HG02588 (cell line): ENCODE data around the gene UBE2O.
A peak's percentile ranks its signal among the peaks of the same experiment; 100 is the strongest.

Experiments
- ATAC-seq: cut with Tn5 transposase; IDR thresholded peaks from one replicate; pipeline ENCODE4 v1.9.1; 2021; ENCODE audit warnings: mild to moderate bottlenecking, moderate library complexity; ENCODE audit not compliant: unreplicated experiment

UBE2O gene

DNA sequence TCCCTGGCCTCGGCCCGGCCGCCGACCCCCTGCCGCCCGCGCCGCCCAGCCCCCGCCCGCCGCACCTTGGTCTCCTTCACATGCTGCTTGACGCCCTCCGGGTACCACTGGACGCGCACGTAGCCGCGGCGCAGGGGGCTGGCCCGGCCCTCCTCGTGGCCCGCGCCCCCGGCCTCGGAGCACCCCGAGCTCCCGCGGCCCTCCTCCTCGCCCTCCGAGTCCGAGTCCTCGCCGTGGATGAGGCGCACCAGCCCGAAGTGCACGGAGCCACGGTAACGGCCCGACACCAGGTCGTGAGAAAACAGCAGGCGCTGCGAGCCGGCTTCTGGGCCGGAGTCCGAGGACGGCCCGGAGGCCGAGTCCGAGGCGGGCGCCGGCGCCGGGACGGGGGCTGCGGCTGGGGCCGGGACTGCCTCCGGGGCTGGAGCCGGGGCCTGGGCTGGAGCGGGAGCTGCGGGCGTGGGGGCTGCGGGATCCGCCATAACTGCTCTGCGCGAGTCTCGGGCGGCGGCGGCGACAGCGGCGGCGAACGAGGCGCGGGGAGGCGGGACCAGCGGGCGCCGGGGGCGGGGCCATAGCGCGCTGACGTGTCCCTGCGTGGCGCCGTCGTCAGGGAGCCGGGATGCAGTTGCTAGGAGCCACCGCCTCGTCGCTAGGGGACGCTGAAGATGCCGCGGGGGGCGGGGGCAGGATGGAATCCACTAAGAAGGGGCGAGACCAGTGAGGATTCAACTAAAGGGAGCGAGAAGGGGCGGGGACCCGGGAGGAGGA, at the start of gene UBE2O:
Gene UBE2O, minus strand, starts transcription at position 493 of the 771 bp plus-strand sequence. Its CDS starts 11 bp downstream, at position 482.
- ATAC-seq = peak; percentile 89

DNA sequence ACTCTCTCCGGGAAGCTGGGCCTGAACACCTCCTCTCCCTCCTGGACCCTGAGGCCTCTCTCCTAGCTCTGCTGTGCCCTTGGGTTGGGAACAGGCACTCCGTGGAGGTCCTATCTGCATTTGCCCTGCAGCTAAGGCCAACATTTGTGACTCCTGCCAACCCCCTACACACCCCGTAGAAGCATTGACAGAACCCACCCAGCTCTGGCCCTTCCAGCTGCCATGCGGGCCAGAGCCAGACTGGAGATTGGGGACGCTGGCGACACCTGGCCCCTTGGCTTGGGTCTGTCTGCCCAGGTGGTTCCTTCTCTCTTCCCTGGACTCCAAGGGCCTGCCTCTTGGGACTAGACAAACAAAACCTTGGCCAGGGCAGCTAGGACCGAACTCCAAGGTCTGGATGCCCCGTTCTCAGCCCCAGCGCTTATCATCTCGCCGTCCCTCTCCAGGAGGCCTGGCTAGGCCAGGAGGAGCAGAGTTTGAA, 48.9 kb upstream of the UBE2O start:
- no peak for ATAC-seq

GRCh38 chr17:76501018-76501826, 48.3 kb upstream of the UBE2O start, which contains the start of gene RHBDF2:
RHBDF2 (minus strand) TSS chr17:76501423; CDS start chr17:76481524, 19,899 bp downstream.
- peak; percentile 64 for ATAC-seq

GRCh38 chr17:76500747-76501017, 47.7 kb upstream of the UBE2O start:
- no peak for ATAC-seq

GRCh38 chr17:76500074-76500746, 47.3 kb upstream of the UBE2O start:
- ATAC-seq = no peak

- ATAC-seq = no peak
Measured at GRCh38 chr17:76499267-76499667, 46.3 kb upstream of the UBE2O start.

- ATAC-seq = no peak
Measured at GRCh38 chr17:76498876-76499251, 45.9 kb upstream of the UBE2O start.

- ATAC-seq = no peak
Measured at GRCh38 chr17:76497979-76498875, 45.3 kb upstream of the UBE2O start.

DNA sequence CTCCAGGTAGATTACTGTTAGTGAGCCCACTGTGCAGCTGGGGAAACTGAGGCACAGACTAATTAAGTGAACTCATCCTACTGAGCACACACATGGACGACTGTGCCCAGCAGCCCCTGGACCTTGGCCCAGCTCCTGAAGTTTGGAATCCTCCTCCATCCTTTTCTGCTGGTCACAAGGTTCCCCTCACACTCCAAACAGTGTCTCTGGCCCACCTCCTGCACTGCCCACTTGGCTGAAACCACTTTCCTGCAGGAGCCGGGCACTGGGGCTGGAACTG, 44.7 kb upstream of the UBE2O start:
- ATAC-seq = no peak

DNA sequence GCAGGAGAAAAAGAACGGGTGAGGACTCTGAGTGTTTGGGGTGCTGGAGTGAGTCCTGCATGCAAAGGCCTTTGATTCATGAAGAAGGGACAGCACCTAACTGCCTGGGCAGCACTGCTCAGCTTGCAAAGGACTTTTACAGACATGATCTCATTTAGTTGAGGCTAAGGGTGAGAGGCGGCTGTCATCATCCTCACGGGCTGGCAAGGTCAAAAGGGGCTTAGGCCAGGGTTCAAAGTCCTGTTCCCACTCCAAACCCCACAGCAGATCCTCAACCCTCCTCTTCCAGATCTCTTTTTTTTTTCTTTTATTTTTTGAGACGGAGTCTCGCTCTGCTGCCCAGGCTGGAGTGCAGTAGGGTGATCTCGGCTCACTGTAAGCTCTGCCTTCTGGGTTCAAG, 43.5 kb upstream of the UBE2O start:
- no peak for ATAC-seq

DNA sequence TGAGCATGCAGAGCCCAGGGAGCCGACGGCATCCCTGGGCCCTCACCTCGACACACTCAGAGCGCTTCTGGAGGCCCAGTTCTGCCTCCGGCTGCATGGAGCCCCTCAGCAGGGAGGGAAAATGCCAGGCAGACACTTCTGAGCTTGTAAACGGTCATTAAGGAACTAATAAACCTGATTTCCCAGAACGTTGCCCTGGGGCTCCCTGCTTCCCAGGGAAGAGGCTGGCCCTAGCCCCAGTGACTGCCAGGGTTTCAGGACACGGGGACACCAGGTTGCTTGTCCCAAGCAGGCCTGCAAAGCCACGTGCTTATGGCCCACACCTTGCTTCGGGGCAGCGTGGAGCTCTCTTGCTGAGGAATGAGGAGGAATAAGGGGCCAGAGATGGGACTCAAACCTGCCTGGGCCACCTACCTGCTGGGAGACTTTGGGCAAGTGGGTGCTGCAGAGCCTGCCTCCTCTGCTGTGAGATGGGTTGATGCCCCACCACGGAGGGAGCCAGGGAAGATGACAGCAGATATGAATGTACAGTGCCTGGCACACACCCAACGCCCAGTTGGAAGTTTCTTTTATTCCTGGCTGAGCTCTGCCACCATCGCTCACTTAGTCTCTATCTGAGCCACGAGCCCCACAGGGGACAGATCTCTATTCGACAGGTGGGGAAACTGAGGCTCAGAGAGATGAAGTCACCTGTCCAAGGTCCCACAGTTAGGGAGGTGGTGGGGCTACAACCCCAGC, 42.9 kb upstream of the UBE2O start:
- no peak for ATAC-seq

GRCh38 chr17:76493505-76494167, 40.7 kb upstream of the UBE2O start:
- ATAC-seq = no peak

DNA sequence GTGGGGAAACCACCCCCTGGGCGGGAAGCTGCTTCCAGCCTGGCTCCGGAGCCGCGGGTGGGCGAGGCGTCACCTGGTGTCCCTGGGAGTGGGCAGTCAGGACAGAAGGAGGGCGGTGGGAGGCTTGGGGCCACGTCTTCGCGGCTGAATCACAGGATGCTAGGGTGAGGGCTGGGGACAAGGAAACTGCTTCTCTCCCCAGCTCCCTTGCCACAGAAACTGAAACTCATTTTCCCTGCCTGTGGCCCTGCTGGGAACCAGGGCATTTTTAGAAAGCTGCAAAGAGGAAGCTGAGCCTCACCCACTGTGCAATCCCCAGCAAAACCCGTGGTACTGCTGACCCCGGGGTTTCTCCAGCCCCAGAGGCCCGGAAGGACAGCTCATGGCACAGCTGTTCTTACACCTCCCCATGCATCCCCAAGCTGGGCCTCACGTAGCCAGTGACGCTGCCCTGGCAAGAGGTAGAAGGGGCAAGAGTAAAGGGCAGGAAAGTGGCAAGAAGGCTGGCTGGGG, 40.1 kb upstream of the UBE2O start:
- peak; percentile 37 for ATAC-seq

- peak; percentile 38 for ATAC-seq
Measured at GRCh38 chr17:76492123-76492988, 39.4 kb upstream of the UBE2O start.

DNA sequence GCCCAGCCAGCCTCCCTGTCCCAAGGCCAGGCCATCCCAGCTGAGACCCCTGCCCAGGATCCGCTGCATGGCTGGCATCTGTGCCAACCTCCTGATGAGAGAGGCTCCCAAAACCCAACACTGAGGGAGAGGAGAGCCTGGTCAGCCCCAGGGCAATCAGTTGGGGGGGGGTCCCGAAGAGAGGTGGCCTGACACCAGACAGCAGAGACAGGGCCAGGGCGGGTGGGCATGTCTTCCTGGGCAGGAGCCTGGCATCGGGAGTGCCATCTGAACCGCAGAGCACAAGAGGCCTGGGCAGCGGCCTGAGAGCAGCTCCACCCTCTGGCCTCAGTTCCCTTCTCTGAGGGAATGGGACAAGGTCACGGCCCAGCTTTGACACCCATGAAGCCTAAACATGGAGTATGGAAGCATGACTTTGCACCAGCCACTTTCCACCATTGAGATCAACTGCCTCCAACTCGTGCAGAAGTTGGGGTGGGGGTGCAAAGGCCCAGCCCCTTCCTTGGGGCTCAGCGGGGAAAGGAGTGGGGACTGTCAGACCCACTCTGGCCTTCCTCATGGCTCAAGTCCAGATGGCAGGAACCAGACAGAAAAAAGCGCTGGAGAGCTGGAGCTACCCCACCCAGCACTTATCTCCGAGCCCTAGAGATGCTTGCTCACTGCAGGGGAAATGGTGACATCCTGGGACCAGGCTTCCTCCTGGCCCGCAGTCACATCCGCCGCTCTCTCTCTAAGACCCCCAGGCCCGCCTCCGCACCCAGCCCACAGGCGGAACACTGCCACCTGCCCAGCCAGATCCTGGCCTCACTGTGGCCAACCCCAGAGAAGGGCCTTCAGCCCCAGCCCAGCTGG, 38.5 kb upstream of the UBE2O start:
- ATAC-seq = no peak

DNA sequence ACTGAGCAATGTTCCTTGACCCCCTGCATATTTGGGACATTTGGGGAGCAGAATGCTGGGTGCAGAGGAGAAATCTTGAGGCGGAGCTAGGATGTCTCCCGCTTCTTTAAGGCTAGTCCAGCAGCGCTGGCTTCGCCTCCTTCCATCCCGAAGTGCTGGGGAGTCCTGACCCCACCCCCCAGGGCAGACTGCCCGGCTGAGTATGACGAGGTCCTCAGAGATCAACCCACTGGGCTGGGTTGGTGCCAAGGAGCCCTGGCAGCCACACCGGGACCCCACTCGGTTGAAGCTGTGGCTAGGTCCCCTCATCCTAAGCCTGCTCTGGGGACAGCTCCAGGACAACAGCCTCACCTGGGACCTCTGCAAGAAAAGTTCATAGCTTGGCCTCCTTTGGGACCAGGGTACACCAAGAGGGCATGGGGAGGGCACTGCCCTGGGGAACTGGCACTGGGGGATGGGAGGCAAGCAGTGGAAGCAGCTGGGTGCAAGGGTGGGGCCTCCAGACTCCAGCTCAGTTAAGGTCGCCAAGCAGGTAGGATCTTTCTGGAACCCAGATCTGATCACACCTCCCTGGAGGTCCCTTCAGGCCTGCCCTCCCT, 37.3 kb upstream of the UBE2O start:
- ATAC-seq = no peak
